Measurements from ENCODE around the gene BACH2.

BACH2 gene

DNA sequence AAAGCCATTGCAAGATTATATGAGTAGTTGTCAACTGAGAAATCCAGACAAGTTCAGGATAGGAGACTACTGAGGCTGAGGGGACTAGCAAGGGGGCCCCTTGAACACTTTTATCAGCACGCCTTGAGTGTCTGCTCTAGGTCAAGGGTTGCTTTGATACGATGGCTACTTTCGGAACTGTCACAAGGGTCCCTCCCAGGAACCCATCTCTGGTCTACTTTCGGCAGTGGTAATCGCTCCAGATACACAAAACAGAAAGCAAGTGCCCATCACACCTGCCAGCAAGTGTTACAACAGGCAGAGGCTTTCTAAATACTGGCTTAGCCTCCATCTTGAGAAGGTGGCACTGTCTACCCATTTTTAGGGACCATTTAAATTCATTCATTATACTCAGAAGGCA is 341.3 kb downstream of the BACH2 start:
- no peaks in the 10 kb centered on the region for H3K27me3 ChIP-seq (ENCODE audit: control insufficient read depth, insufficient read depth, low read length)
- no peaks in the 10 kb centered on the region for H3K9me3 ChIP-seq (ENCODE audit: control insufficient read depth, low read length)
- H2AFZ ChIP-seq = no peak overlapping the region
- no peak overlapping the region for H3K9ac ChIP-seq
- no peak overlapping the region for H3K4me2 ChIP-seq (ENCODE audit: low read length)
- no peaks in the 10 kb centered on the region for H3K36me3 ChIP-seq (ENCODE audit: control insufficient read depth, insufficient read depth, low read length)
- no peaks in the 10 kb centered on the region for H3K79me2 ChIP-seq
- H3K4me1 ChIP-seq = no peaks in the 10 kb centered on the region
- no peak overlapping the region for H3K27ac ChIP-seq
- TF ChIP-seq, protein P1, sequence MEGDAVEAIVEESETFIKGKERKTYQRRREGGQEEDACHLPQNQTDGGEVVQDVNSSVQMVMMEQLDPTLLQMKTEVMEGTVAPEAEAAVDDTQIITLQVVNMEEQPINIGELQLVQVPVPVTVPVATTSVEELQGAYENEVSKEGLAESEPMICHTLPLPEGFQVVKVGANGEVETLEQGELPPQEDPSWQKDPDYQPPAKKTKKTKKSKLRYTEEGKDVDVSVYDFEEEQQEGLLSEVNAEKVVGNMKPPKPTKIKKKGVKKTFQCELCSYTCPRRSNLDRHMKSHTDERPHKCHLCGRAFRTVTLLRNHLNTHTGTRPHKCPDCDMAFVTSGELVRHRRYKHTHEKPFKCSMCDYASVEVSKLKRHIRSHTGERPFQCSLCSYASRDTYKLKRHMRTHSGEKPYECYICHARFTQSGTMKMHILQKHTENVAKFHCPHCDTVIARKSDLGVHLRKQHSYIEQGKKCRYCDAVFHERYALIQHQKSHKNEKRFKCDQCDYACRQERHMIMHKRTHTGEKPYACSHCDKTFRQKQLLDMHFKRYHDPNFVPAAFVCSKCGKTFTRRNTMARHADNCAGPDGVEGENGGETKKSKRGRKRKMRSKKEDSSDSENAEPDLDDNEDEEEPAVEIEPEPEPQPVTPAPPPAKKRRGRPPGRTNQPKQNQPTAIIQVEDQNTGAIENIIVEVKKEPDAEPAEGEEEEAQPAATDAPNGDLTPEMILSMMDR (IDR thresholded peaks at IDR 0.05) = no peak
- H3K4me3 ChIP-seq (ENCODE audit: low read depth, low read length) = no peak overlapping the region

DNA sequence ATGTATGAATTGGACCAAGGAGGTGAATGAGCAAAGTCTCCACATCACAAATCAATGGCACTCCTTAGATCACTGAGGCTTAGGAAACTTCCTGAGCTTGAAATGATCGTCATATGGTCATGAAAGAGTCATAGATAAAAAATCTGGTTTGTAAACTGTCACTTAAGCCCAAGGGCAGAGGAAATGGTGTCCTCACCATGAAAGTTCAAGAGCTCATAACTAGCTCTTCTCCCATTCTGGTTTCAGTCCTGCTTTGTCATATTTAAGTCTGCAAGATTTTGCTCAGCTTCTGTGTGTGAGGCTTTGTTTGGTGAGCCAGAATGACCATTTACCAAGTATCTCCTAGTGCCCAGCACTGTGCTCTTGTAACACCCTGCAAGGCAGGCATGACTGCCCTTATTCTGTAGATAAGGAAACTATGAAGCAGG is 341.9 kb downstream of the BACH2 start:
- H3K79me2 ChIP-seq = no peaks in the 10 kb centered on the region
- no peaks in the 10 kb centered on the region for H3K4me1 ChIP-seq
- H3K27me3 ChIP-seq (ENCODE audit: control insufficient read depth, insufficient read depth, low read length) = no peaks in the 10 kb centered on the region
- TF ChIP-seq, protein P1 (IDR thresholded peaks at IDR 0.05) = no peak
- H3K9me3 ChIP-seq (ENCODE audit: control insufficient read depth, low read length) = no peaks in the 10 kb centered on the region
- H3K27ac ChIP-seq = no peak overlapping the region
- no peaks in the 10 kb centered on the region for H3K36me3 ChIP-seq (ENCODE audit: control insufficient read depth, insufficient read depth, low read length)
- no peak overlapping the region for H3K4me2 ChIP-seq (ENCODE audit: low read length)
- H2AFZ ChIP-seq = no peak overlapping the region
- no peak overlapping the region for H3K4me3 ChIP-seq (ENCODE audit: low read depth, low read length)
- H3K9ac ChIP-seq = no peak overlapping the region

DNA sequence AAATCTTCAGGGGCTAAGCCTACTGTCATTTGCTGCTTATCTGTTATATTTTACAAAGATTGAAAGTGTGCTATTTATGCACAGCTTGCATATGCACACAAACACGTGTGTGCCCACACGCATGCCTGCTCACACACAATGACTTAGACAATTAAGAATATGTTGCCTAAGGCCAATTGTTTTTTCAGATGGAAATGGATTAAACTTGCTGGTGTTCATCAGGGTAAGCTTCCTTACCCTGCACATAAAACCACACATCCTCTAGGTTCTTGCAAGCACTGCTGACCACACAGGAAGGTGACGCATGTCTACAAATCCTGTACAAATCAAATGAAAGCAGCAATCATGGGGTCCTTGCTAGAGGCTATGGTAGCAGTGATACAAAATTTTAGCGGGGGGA is 344.0 kb downstream of the BACH2 start:
- Histone ChIP-seq H3K36me3 (ENCODE audit: control insufficient read depth, insufficient read depth, low read length) (no peaks in the 10 kb centered on the region), H3K4me1 (no peaks in the 10 kb centered on the region), H3K79me2 (no peaks in the 10 kb centered on the region), H3K27ac (no peak overlapping the region), H3K4me3 (ENCODE audit: low read depth, low read length) (no peak overlapping the region), H3K27me3 (ENCODE audit: control insufficient read depth, insufficient read depth, low read length) (no peaks in the 10 kb centered on the region), H3K9me3 (ENCODE audit: control insufficient read depth, low read length) (no peaks in the 10 kb centered on the region), H3K4me2 (ENCODE audit: low read length) (no peak overlapping the region), H2AFZ (no peak overlapping the region), H3K9ac (no peak overlapping the region)
- TF ChIP-seq, protein P1 (IDR thresholded peaks at IDR 0.05) = no peak

DNA sequence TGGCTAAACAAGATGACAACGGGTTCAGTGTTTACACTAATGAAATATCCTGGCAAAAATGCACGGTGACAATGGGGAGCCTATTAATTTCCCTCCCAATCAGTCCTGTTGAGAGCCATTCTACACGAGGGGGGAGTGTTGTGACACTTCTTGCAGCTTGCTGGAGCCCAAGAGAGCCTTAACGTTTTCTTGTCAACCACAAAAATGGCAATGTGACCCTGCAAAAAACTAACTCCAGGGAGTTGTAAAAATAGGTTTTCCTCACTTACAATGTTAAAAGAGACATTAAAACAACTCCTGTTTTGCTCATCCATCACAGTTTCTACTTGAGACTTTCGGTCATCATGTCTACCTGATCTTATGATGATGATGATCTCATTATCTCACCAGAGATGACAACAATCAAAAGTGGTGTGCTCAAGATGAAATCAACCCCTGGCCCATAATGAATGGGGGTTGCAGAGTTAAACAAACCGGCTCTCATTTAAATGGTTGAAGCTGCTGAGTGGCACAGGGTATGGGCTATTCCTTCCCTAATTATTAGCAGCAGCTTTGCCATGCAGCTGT is 344.5 kb downstream of the BACH2 start:
- H3K4me3 ChIP-seq (ENCODE audit: low read depth, low read length) = no peak overlapping the region

More for the DNA sequence above, 344.5 kb downstream of the BACH2 start:
- Histone ChIP-seq H3K4me2 (ENCODE audit: low read length) (no peak overlapping the region), H3K4me1 (no peaks in the 10 kb centered on the region), H3K9ac (no peak overlapping the region), H3K27ac (no peak overlapping the region), H3K36me3 (ENCODE audit: control insufficient read depth, insufficient read depth, low read length) (no peaks in the 10 kb centered on the region), H3K27me3 (ENCODE audit: control insufficient read depth, insufficient read depth, low read length) (no peaks in the 10 kb centered on the region), H3K9me3 (ENCODE audit: control insufficient read depth, low read length) (no peaks in the 10 kb centered on the region), H2AFZ (no peak overlapping the region), H3K79me2 (no peaks in the 10 kb centered on the region)
- TF ChIP-seq, protein P1 (IDR thresholded peaks at IDR 0.05) = no peak

Measured in parathyroid adenoma (tissue), 2 donors.